ENCODE data around the gene DYNC1I1.

DYNC1I1 gene

GRCh38 chr7:95955748-95956147, 183.4 kb downstream of the DYNC1I1 start:
- no peak for DNase-seq (ENCODE audit: extremely low read depth in 1 of 2, low read depth in 1 of 2)

GRCh38 chr7:95957510-95957909, 185.2 kb downstream of the DYNC1I1 start:
- DNase-seq (ENCODE audit: extremely low read depth in 1 of 2, low read depth in 1 of 2) = no peak

GRCh38 chr7:95960706-95961244, 188.4 kb downstream of the DYNC1I1 start:
- DNase-seq (ENCODE audit: extremely low read depth in 1 of 2, low read depth in 1 of 2) = no peak

- no peak for DNase-seq (ENCODE audit: extremely low read depth in 1 of 2, low read depth in 1 of 2)
Measured at GRCh38 chr7:95963446-95963990, 191.2 kb downstream of the DYNC1I1 start.

- no peak for DNase-seq (ENCODE audit: extremely low read depth in 1 of 2, low read depth in 1 of 2)
Measured at GRCh38 chr7:95971716-95972115, 199.4 kb downstream of the DYNC1I1 start.

- DNase-seq (ENCODE audit: extremely low read depth in 1 of 2, low read depth in 1 of 2) = no peak
Measured at GRCh38 chr7:95972523-95972922, 200.2 kb downstream of the DYNC1I1 start.

- DNase-seq (ENCODE audit: extremely low read depth in 1 of 2, low read depth in 1 of 2) = no peak
Measured at GRCh38 chr7:95974108-95974507, 201.8 kb downstream of the DYNC1I1 start.

GRCh38 chr7:95976369-95977060, 204.2 kb downstream of the DYNC1I1 start:
- DNase-seq (ENCODE audit: extremely low read depth in 1 of 2, low read depth in 1 of 2) = no peak

GRCh38 chr7:95977994-95978393, 205.6 kb downstream of the DYNC1I1 start:
- DNase-seq (ENCODE audit: extremely low read depth in 1 of 2, low read depth in 1 of 2) = no peak

GRCh38 chr7:95980167-95980566, 207.8 kb downstream of the DYNC1I1 start:
- no peak for DNase-seq (ENCODE audit: extremely low read depth in 1 of 2, low read depth in 1 of 2)

- no peak for DNase-seq (ENCODE audit: extremely low read depth in 1 of 2, low read depth in 1 of 2)
Measured at GRCh38 chr7:95980706-95981105, 208.4 kb downstream of the DYNC1I1 start.

GRCh38 chr7:95986178-95986764, 213.9 kb downstream of the DYNC1I1 start:
- DNase-seq (ENCODE audit: extremely low read depth in 1 of 2, low read depth in 1 of 2) = no peak

- no peak for DNase-seq (ENCODE audit: extremely low read depth in 1 of 2, low read depth in 1 of 2)
Measured at GRCh38 chr7:95989301-95989700, 216.9 kb downstream of the DYNC1I1 start.

GRCh38 chr7:95993380-95993779, 221.0 kb downstream of the DYNC1I1 start:
- DNase-seq (ENCODE audit: extremely low read depth in 1 of 2, low read depth in 1 of 2) = no peak

GRCh38 chr7:95996174-95996573, 223.8 kb downstream of the DYNC1I1 start:
- DNase-seq (ENCODE audit: extremely low read depth in 1 of 2, low read depth in 1 of 2) = no peak

- DNase-seq (ENCODE audit: extremely low read depth in 1 of 2, low read depth in 1 of 2) = no peak
Measured at GRCh38 chr7:95996886-95997285, 224.5 kb downstream of the DYNC1I1 start.

GRCh38 chr7:95997632-95998031, 225.3 kb downstream of the DYNC1I1 start:
- no peak for DNase-seq (ENCODE audit: extremely low read depth in 1 of 2, low read depth in 1 of 2)

- DNase-seq (ENCODE audit: extremely low read depth in 1 of 2, low read depth in 1 of 2) = no peak
Measured at GRCh38 chr7:95999481-95999880, 227.1 kb downstream of the DYNC1I1 start.

GRCh38 chr7:96004578-96004977, 232.2 kb downstream of the DYNC1I1 start:
- no peak for DNase-seq (ENCODE audit: extremely low read depth in 1 of 2, low read depth in 1 of 2)

- DNase-seq (ENCODE audit: extremely low read depth in 1 of 2, low read depth in 1 of 2) = no peak
Measured at GRCh38 chr7:96005271-96005670, 232.9 kb downstream of the DYNC1I1 start.

- no peak for DNase-seq (ENCODE audit: extremely low read depth in 1 of 2, low read depth in 1 of 2)
Measured at GRCh38 chr7:96009148-96009547, 236.8 kb downstream of the DYNC1I1 start.

- no peak for DNase-seq (ENCODE audit: extremely low read depth in 1 of 2, low read depth in 1 of 2)
Measured at GRCh38 chr7:96013836-96014235, 241.5 kb downstream of the DYNC1I1 start.

Data from stimulated activated CD8-positive, alpha-beta memory T cell treated with anti-CD3 and anti-CD28 coated beads, Interleukin-7, amount 100 ng/mL, for 48 hours (primary cell).